IPS DF 4.7 (cell line): ENCODE measurements around the gene RRP8.

Experiments
- DNase-seq: peaks from one replicate; pipeline ENCODE4 v3.0.0-alpha.2; 2013; ENCODE audit warnings: low spot score; ENCODE audit errors: extremely low read depth

The RRP8 gene

GRCh38 chr11:6568191-6568918 is 35.1 kb downstream of the RRP8 start:
- DNase-seq: no peak

GRCh38 chr11:6567371-6567745 is 36.1 kb downstream of the RRP8 start:
- DNase-seq: no peak

DNA sequence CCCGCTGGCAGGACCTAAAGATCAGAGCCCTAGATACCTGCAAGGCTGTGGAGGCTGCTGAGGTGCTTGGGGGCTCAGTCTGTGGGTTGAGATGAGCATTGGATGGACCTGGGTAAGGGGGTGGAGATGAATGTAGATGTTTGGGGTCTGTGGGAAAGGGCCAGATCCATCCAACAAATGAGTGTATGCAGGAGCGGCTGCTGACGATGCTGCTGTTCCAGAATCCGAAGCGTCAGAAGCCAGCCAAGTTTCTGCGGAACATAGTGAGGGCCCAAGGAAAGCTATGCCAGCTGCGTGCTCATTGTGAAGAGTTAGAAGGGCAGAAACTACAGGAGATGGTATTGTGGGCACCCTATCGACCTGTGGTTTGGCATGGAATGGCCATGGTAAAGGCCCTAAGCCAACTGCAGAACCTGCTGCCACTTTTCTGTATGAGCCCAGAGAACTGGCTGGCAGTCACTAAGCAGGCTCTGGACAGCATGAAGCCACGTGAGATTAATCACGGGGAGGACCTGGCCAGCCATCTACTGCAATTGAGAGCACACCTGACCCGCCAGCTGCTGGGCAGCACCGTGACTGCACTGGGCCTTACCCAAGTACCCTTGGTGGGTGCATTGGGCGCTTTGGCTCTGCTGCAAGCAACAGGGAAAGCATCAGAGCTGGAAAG is 36.6 kb downstream of the RRP8 start:
- no peak for DNase-seq

GRCh38 chr11:6565988-6566703 is 37.3 kb downstream of the RRP8 start:
- no peak for DNase-seq

DNA sequence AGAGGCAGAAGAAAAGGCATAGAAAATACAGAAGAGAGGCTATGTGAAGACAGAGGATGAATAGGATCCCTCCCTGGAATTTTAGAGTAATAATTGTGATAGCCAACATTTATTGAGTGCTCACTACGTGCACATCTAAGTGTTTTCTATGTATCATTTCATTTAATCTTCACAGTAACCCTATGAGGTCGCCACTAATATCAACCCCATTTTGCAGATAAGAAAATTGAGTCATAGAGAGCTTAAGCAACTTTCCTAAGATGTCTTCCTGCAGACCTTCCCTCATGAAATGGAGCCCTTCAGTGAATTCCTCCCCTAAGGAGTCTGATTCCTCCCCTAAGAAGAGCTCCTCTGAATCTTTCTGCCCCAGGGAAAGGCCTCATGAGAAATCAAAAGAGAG is 38.1 kb downstream of the RRP8 start:
- no peak for DNase-seq

DNA sequence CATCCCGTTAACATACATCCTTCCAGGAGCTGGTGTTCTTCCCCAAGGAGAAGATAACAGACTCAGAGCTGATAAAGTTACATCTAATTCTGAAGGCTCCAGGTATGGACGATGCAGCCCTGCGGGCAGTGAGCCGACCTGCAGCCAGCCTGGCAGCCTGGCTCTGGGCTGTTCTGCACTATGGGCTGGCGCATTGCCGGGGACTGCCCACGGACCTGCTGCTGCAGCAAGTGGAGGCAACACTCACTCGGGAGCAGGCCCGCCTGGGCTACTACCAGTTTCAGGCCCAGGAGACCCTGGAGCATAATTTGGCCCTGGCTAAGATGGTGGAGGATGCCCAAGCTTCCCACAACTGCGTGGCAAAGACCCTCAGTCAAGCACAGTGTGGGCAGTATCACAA is 39.7 kb downstream of the RRP8 start:
- no peak for DNase-seq

DNA sequence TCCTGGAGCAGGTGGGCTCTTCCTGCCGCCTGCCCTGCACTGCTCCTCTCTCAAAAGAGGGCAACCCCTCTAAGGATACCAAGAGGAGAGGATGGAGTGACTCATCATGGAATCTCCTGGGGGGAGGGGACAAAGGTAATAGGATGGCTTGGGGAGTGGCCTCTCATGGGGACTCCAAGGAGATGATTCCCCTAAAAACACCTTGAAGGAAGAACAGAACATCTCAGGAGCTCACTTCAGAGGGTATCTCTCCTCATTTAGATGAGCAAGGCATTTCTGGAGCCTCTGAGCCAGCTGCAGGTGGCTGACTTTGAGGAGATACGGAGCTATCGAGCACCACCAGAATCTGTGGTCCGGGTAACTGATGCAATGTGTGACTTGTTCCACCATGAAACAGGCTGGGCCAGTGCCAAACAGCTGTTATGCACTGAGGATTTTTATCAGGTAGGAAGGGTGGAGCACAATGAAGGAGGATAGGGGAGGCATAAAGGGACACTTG is 40.2 kb downstream of the RRP8 start:
- no peak for DNase-seq

DNA sequence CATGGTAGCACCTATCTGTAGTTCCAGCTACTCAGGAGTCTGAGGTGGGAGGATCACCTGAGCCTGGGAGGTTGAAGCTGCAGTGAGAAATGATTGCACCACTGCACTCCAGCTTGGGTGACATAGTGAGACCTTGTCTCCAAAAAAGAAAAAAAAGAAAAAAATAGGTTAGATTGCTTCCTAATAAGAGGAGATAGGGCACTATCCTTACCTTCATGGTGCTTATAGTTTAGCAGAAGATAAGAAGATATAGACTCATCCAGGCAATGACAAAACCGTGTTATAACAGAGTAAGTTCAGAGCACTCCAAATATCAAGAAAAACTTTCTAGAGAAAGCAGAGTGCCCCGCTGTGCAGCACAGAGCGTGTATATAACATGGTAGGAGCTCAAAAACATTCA is 42.1 kb downstream of the RRP8 start:
- DNase-seq: no peak

DNA sequence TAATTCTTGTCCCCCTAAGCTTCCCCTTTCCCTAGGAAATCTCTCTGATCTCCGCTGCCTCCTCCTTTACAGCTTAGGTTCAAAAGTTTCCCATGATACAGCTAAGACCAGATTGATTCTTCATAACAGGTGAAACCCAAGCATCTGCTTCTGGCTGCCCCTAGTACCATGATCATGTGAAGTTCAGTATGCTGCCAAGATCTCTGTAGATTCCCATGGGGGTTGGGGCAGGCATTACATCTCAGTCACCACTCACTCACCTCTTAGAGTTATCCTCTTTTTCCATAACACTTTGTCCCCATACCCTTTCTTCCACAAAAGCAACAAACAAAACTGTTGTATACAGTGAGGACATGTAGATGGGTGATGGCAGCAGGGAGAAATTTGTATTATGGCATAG is 44.0 kb downstream of the RRP8 start:
- no peak for DNase-seq

GRCh38 chr11:6557761-6558674 is 45.4 kb downstream of the RRP8 start:
- DNase-seq: no peak

- DNase-seq: no peak
Measured at GRCh38 chr11:6557063-6557462, 46.4 kb downstream of the RRP8 start.

DNA sequence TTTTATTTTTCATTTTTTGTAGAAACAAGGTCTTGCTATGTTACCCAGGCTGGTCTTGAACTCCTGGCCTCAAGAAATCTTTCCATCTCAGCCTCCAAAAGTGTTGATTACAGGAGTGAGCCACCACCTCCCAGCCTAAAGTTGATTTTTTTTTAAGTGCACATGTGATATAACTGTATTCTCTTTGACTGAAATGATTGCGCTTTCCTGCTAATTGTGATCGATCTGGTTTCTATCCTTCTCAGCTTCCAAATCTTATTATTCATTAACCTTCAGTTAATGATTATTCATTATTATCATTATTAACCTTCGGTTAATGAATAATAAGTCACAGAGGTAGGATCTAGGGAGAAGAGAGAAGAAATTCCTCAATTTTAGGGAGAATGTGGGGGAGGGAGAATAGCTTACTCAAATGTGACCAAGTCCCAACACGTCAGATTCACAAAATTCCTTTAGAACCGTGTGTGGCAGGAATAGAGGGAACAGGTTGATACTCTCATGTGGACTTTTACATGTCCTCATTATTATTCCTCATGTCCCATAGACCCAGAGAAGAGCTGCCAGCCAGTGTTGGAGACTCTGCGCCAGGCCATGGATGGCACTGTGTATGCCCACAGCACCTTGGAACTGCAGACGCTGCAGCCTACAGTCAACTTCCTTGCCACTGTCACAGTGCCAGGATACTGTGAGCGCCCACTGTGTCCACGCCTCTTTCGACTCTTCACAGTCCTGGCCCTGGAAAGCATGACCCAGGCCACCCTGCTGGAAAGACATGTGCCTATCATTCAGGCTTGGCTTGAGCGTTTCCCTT is 47.1 kb downstream of the RRP8 start:
- DNase-seq: no peak

GRCh38 chr11:6554828-6555706 is 48.3 kb downstream of the RRP8 start:
- no peak for DNase-seq

DNA sequence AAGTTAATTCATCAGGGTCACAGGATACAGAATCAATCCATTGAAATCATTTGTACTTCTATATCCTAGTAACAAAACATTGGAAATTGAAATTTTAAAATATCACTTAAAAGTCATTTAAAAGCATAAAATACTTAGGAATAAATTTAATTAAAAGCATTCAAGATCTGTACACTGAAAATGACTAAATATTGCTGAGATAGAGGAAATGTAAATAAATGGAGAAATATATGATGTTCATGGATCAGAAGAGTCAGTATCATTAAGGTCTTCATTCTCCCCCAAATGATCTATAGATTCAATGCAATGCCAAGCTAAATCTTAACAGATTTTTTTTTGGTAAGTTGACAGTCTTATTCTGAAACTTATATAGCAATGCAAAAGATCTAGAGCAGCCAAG is 49.8 kb downstream of the RRP8 start:
- DNase-seq: no peak

DNA sequence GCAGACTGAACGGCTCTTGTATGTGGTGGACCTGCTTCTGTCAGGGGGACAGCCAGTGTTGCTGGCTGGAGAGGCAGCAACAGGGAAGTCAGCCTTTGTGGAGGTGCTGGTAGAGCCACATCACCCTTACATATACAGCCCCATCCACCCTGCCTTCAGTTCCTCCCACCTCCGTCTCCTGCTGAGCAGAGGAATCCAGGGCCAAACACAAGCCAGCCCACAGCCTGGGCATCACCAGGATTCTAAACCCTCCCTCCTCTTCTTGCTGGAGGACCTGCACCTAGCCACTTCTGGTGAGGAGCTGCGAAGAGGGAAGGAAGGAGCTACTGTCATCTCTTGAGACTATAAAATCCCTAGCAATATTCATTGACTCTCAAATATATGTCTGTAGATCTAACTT is 54.8 kb downstream of the RRP8 start:
- DNase-seq: no peak

DNA sequence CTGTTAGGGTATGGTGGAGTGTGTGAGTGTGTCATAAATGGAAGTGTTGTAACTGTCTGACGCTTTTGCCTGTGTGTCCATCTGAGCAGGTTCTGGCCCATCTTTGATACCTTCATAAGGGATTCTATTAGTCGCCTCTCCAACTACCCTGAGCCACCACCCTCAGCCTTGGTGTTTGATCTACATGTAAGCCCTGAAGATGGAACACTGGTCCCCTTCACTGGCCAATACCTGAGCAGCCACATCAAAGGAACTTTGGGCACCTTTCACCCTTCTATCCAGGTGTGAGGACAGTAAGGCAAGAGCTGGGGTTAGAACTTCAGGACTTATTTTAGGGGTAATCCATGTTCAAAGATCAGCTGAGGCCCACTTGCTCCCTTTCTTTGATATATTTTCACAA is 55.3 kb downstream of the RRP8 start:
- DNase-seq: no peak

DNA sequence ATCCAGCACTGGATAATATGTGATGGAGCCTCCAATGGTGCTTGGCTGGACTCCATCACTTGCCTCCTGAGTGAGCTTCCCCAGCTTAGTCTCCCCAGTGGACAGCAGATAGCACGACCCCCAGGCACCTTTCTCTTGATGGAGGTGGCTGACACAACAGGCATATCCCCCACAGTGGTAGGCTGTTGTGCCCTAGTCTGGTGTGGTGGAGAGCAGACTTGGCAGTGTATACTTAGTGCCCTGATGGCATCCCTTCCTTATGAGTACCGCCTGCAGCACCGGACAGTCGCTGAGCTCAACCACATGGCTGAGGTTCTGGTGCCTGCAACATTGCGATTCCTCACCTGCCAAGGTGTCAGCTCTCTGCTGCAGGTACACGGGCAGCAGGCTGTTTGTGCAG is 56.2 kb downstream of the RRP8 start:
- DNase-seq: no peak

GRCh38 chr11:6546735-6547134 is 56.7 kb downstream of the RRP8 start:
- DNase-seq: no peak

DNA sequence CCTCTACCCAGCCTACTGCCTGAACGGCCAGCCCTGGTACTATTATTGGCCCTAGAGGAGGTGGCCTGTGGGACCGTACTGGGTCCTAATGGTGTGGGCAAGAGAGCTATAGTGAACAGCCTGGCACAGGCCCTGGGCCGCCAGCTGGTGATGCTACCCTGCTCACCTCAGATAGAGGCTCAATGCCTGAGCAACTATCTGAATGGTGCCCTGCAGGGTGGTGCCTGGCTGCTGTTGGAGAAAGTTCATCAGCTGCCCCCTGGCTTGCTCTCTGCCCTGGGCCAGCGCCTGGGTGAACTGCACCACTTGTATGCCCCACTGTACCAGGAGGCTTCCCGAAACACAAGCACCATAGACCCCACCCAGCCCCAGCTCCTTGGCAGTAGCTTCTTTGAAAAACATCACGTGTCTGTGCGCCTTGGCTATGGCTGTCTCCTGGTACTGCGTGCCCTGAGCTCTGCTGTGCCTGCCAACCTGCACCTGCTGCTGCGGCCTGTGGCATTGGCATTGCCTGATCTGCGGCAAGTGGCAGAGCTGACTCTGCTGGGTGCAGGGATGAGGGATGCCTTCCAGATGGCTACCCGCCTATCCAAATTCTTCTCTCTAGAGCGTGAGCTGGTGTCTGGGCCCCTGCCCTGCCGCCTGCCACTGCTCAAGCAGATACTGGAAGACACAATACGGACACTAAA is 57.4 kb downstream of the RRP8 start:
- DNase-seq: no peak
